ELF-1 (cell line): ENCODE data around the gene MZT2A.
"Not testable (repeated sequence)": the region's sequence is repeated elsewhere in the genome, so short reads cannot be mapped to it uniquely, and the experiment has no call there.

Experiments
- DNase-seq: peaks from one replicate; pipeline ENCODE4 v3.0.0-alpha.2; 2016; ENCODE audit warnings: low read depth, low spot score

The MZT2A gene

GRCh38 chr2:131492015-131492417 lies at the start of gene MZT2A:
Gene MZT2A (minus strand): TSS chr2:131492397. CDS start chr2:131492376, 21 bp downstream.
- DNase-seq, result not testable (repeated sequence)

DNA sequence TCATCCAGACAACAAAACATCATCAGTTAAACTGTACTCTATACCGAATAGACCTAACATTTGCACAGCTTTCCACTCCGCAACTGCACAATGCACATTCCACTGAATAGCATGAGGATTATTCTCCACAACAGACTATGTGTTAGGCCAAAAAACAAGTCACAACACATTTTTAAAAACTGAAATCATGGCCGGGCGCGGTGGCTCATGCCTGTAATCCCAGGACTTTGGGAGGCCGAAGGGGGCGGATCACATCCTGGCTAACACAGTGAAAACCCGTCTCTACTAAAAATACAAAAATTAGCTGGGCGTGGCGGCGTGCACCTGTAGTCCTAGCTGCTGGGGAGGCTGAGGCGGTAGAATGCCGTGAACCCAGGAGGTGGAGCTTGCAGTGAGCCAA lies 46.7 kb upstream of the MZT2A start:
- DNase-seq, result not testable (repeated sequence)

GRCh38 chr2:131536841-131537240 lies 44.6 kb upstream of the MZT2A start:
- DNase-seq, result not testable (repeated sequence)

- DNase-seq, result not testable (repeated sequence)
Observed at GRCh38 chr2:131535951-131536826, 44.0 kb upstream of the MZT2A start.

DNA sequence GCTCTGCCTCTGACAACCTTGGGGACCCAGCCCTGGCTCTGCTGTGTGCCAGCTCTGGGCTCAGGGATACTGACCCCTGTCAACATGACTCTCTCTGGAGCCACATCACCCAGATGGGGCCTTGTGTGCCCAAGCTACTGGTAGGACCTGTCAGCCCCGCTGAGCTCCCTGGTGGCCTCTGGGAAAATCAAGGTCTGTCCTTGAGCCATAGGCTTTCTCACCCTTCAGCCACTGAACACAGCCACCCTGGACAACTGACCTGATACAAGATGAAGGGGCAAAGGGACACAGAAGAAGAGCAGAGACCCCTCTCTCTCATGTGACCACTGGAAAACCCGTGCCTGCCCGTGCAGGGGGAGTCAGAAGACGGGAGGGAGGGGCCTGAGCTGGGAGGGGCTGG lies 43.3 kb upstream of the MZT2A start:
- DNase-seq, result no peak

- DNase-seq, result not testable (repeated sequence)
Observed at GRCh38 chr2:131534965-131535364, 42.8 kb upstream of the MZT2A start.

DNA sequence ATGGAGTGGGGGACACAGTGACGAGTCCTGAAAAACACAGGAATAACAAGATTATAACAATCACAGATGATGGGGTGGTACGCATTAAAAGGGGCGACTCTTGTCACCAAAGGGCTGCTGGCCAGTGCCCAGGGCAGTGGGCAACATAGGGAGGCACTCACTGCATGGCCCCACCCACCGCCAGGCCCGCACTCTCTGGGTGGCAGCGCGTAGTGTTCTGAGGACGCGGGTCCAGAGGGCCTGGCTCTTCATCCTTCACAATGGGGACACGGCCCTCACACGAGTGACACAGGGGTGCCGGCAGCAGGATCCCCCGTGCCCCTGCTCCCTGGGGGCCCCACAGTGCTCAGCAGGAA lies 42.1 kb upstream of the MZT2A start:
- DNase-seq, result not testable (repeated sequence)

GRCh38 chr2:131533609-131534316 lies 41.6 kb upstream of the MZT2A start:
- not testable (repeated sequence) for DNase-seq

DNA sequence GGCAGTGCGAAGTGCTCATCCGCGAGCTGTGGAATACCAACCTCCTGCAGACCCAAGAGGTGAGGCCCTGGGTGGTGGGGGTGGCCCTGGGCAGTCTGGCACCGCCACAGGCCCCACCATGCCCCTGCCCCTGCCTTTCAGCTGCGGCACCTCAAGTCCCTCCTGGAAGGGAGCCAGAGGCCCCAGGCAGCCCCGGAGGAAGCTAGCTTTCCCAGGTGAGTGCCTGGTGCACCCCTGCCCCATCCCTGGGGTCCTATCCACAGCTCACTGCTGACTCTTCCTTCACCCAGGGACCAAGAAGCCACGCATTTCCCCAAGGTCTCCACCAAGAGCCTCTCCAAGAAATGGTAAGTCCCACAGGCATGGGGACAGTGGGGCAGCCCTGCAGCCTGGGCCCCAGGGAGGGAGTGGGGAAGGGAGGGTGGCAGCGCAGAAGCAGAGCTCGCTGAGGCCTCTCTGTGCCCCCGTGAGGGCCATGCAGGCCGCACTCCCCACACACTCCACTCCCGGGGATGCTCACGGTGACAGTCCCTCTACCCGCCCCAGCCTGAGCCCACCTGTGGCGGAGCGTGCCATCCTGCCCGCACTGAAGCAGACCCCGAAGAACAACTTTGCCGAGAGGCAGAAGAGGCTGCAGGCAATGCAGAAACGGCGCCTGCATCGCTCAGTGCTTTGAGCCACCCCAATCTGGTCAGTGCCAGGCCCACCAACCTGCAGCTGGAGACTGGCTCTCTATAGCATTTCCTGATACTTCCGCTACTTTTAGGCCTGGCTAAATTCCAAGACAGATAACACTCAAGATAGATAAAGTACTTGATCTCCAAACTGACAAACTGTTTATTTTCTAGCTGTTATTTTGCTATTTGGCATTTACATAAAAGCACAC lies 40.8 kb upstream of the MZT2A start:
- DNase-seq, result not testable (repeated sequence)

DNA sequence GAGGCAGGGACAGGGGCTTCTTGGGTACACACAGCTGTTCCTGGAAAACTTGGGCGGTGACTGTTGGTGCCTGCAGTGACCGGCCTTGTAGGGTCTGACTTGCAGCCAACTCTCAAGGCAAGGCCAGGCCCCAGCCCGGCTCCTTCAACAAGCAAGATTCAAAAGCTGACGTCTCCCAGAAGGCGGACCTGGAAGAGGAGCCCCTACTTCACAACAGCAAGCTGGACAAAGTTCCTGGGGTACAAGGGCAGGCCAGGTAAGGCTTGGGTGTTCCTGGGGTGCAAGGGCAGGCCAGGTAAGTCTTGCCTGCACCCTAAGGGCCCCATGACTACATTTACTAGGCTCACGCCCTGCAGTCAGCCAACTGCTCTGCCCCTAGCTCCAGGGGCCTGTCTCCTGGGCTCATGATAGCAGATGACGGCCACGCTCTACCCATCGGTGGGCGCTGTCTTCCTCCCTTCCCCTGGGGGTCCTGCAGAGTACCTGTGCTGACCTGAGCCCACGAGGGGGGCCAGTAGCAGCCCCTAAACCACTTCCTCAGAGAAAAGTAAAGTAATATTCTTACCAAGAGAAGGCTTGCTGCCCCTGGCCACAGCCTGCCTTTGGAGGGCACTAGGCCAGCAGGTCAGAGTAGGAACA lies 39.5 kb upstream of the MZT2A start:
- DNase-seq, result not testable (repeated sequence)

DNA sequence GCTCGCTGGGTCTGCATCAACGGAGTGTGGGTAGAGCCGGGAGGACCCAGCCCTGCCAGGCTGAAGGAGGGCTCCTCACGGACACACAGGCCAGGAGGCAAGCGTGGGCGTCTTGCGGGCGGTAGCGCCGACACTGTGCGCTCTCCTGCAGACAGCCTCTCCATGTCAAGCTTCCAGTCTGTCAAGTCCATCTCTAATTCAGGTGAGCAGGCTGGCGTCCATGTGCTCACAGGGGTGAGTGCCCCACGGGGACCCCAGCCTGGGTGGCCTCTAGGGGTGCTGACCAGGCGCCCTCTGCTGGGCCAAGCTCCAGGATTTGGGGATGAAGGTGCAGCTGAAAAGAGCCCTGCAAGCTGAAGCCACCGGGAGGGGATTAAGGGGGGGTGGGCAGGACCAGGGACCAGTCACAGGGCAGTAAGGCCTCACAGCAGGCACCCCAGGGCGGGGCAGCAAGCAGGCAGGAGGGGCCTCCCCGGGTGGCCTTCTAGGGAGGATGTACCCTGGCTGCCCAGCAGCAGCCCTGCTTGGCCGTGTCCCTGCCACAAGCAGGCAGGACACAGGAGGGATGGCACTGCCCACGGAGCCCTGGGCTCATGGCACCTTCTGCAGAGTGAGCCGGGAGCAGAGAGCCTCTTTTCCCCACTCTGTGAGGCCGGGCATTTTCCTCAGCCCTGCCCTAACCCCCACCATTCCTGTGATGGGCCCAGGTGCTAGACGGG lies 38.6 kb upstream of the MZT2A start:
- not testable (repeated sequence) for DNase-seq

- DNase-seq, result not testable (repeated sequence)
Observed at GRCh38 chr2:131529864-131530445, 37.8 kb upstream of the MZT2A start.

DNA sequence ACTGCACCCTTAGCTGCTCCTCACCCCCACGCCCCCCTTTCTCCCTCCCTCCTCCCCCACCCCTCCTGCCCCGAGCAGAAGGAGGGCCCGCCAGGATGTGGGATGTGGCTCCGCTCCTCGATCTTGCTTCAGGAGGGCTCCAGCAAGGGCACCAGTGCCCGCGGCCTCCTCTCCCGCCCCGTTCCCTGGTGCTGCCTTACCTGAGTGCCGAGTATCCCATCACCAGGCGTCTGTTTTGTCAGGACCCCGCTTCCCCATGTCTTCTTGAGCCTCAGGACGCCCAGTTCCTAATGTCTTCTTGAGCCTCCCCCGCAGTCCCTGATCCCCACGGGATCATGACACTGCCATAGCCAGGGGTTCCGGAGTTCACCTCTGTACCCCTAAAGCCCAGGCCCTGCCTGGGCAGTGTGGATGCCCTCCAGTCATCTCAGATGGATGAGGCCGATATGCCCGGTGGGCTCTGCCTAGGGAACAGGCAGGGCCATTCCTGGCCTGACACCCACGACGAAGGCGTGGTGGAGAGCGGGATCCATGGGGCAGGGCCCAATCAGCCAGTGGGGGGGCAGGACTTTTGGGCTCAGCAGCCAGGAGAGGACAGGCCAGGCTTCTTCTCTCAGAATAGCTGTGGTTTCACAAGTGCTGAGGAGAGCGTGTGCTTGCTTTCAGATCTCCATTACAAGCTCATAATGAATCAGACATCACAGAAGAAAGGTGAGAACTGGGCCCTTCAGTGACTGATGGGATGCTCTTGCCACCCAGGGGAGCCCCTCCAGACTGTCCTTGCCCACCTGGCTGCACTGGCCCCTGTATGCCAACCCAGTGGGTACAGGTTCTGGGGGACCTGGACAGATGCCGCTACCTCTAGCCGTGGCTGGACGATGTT lies 37.0 kb upstream of the MZT2A start:
- DNase-seq, result not testable (repeated sequence)

GRCh38 chr2:131527131-131528001 lies 35.2 kb upstream of the MZT2A start, which contains the start of gene CCDC74A:
Gene CCDC74A (plus strand): TSS chr2:131527888. CDS start chr2:131527971, 83 bp downstream.
- peak; percentile 74 for DNase-seq

DNA sequence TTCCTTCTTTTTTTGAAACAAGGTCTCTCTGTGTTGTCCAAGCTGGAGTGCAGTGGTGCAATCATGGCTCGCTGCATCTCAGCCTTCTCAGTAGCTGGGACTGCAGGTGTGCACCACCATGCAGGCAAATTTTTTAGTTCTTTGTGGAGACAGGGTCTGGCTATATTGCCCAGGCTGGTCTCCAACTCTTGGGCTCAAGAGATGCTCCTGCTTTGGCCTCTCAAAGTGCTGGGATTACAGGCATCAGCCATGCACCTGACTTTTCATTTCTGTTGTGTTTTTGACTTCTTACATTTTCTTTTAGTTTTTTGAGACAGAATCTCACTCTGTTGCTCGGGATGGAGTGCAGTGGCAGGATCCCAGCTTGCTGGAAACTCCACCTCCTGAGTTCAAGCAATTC lies 33.1 kb upstream of the MZT2A start:
- DNase-seq, result not testable (repeated sequence)

DNA sequence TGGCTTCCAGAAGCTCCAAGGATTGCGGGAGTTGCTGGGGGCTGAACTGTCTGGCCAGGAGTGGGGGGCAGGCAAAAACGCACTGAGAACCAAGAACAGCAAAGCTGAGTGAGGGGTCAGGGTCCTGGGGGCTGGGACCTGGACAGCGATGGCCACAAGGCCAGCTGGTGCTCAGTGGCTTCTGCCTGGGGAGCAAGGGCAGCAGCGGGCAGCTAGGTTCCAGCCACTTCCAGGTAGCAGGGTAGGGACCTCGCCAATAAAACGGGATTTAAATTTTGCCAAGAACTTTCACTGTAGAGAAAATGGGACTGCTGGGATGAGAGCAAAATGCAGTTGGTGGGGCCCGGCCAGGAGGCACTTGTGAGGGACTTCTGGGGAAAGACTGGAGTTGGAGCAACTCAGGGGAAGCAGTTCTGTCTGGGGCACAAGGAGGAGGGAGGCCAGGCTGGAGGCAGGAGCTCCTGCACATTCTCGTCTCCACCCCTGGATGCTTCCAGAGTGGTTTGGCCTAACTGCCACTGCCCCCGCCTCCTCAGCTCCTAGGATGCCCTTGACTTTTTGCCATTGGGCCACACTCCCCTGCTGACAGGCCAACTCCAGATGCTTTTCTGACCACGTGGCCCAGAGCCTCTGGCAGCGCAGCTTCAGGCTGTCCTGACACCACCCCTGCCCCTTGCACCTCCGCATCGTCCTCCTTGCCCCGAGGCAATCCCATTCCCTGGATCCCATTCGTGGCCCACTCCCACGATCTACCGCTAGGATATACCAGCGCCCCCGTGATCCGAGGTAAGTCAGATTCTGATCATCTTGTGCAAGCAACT lies 30.0 kb upstream of the MZT2A start:
- peak; percentile 50 for DNase-seq

GRCh38 chr2:131521524-131521923 lies 29.3 kb upstream of the MZT2A start:
- not testable (repeated sequence) for DNase-seq
